ENCODE results near the gene MAML3.

MAML3 gene

GRCh38 chr4:140100771-140101170 is 53.2 kb downstream of the MAML3 start:
- H2AFZ ChIP-seq = no peak overlapping the region
- peaks cover 16% of the 10 kb centered on the region for H3K4me1 ChIP-seq
- no peak overlapping the region for H3K4me2 ChIP-seq (ENCODE audit: low read length)
- no peak overlapping the region for H3K4me3 ChIP-seq (ENCODE audit: low read depth, low read length)
- H3K79me2 ChIP-seq = no peaks in the 10 kb centered on the region
- H3K9ac ChIP-seq = no peak overlapping the region
- H3K9me3 ChIP-seq (ENCODE audit: control insufficient read depth, low read length) = no peaks in the 10 kb centered on the region
- no peak for TF ChIP-seq CTCF (IDR thresholded peaks at IDR 0.05)
- no peak overlapping the region for H3K27ac ChIP-seq
- H3K27me3 ChIP-seq (ENCODE audit: control insufficient read depth, insufficient read depth, low read length) = no peaks in the 10 kb centered on the region
- no peaks in the 10 kb centered on the region for H3K36me3 ChIP-seq (ENCODE audit: control insufficient read depth, insufficient read depth, low read length)

GRCh38 chr4:140099983-140100382 is 54.0 kb downstream of the MAML3 start:
- TF ChIP-seq CTCF (IDR thresholded peaks at IDR 0.05) = no peak
- Histone ChIP-seq H3K79me2 (no peaks in the 10 kb centered on the region), H3K27me3 (ENCODE audit: control insufficient read depth, insufficient read depth, low read length) (no peaks in the 10 kb centered on the region), H3K4me1 (peaks cover 16% of the 10 kb centered on the region), H3K27ac (no peak overlapping the region), H3K36me3 (ENCODE audit: control insufficient read depth, insufficient read depth, low read length) (no peaks in the 10 kb centered on the region), H2AFZ (no peak overlapping the region), H3K4me3 (ENCODE audit: low read depth, low read length) (no peak overlapping the region), H3K9me3 (ENCODE audit: control insufficient read depth, low read length) (no peaks in the 10 kb centered on the region), H3K4me2 (ENCODE audit: low read length) (no peak overlapping the region), H3K9ac (no peak overlapping the region)

GRCh38 chr4:140098455-140099160 is 55.4 kb downstream of the MAML3 start:
- no peaks in the 10 kb centered on the region for H3K36me3 ChIP-seq (ENCODE audit: control insufficient read depth, insufficient read depth, low read length)
- peak overlapping the region; percentile 14 for H3K4me2 ChIP-seq (ENCODE audit: low read length)
- no peaks in the 10 kb centered on the region for H3K79me2 ChIP-seq
- peaks cover 16% of the 10 kb centered on the region for H3K4me1 ChIP-seq
- H3K27me3 ChIP-seq (ENCODE audit: control insufficient read depth, insufficient read depth, low read length) = no peaks in the 10 kb centered on the region
- H3K27ac ChIP-seq = peak overlapping the region; percentile 49
- no peak overlapping the region for H3K4me3 ChIP-seq (ENCODE audit: low read depth, low read length)
- peak overlapping the region; percentile 42 for H2AFZ ChIP-seq
- no peak for TF ChIP-seq CTCF (IDR thresholded peaks at IDR 0.05)
- H3K9ac ChIP-seq = no peak overlapping the region
- no peaks in the 10 kb centered on the region for H3K9me3 ChIP-seq (ENCODE audit: control insufficient read depth, low read length)

DNA sequence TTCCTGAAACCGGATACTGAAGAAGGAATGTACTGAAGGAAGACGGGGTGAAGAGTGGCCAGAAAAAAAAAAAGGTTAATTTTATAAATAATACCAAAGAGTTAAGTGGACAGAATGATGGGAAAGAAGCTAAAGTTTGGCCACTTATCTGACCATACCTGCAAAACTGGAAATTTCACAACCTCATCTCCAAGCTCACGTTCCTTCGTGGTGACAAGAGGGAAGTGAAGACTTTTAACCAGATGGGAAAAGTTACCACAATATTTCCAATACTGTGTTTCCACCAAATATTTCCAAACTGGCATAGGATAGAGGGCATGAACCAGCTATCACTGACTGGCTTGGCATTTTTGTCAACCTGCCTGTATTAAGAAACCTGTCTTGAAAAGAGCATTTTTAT is 56.4 kb downstream of the MAML3 start:
- Histone ChIP-seq H3K36me3 (ENCODE audit: control insufficient read depth, insufficient read depth, low read length) (no peaks in the 10 kb centered on the region), H3K4me1 (peaks cover 16% of the 10 kb centered on the region), H3K4me2 (ENCODE audit: low read length) (peak overlapping the region; percentile 0), H3K4me3 (ENCODE audit: low read depth, low read length) (no peak overlapping the region), H3K9ac (no peak overlapping the region), H3K27me3 (ENCODE audit: control insufficient read depth, insufficient read depth, low read length) (no peaks in the 10 kb centered on the region), H3K9me3 (ENCODE audit: control insufficient read depth, low read length) (no peaks in the 10 kb centered on the region), H2AFZ (no peak overlapping the region), H3K27ac (peak overlapping the region; percentile 64), H3K79me2 (no peaks in the 10 kb centered on the region)
- TF ChIP-seq CTCF (IDR thresholded peaks at IDR 0.05) = no peak

- Histone ChIP-seq H3K36me3 (ENCODE audit: control insufficient read depth, insufficient read depth, low read length) (no peaks in the 10 kb centered on the region), H3K27ac (peak overlapping the region; percentile 64), H3K9ac (no peak overlapping the region), H3K4me3 (ENCODE audit: low read depth, low read length) (no peak overlapping the region), H2AFZ (peak overlapping the region; percentile 34), H3K4me2 (ENCODE audit: low read length) (peak overlapping the region; percentile 0), H3K79me2 (no peaks in the 10 kb centered on the region), H3K9me3 (ENCODE audit: control insufficient read depth, low read length) (no peaks in the 10 kb centered on the region), H3K27me3 (ENCODE audit: control insufficient read depth, insufficient read depth, low read length) (no peaks in the 10 kb centered on the region), H3K4me1 (peaks cover 16% of the 10 kb centered on the region)
- TF ChIP-seq CTCF (IDR thresholded peaks at IDR 0.05) = no peak
Observed at GRCh38 chr4:140096921-140097320, 57.1 kb downstream of the MAML3 start.
